ENCODE results near the gene ATP1B3.
"Not testable (repeated sequence)": the region's sequence is repeated elsewhere in the genome, so short reads cannot be mapped to it uniquely, and the experiment has no call there.

Gene ATP1B3

GRCh38 chr3:141909408-141909807 lies 33.0 kb downstream of the ATP1B3 start:
- no peak for DNase-seq

- not testable (repeated sequence) for DNase-seq
Observed at GRCh38 chr3:141909986-141910385, 33.5 kb downstream of the ATP1B3 start.

- DNase-seq = peak in 1 of 2 experiments; percentile 51
Observed at GRCh38 chr3:141913150-141913811, 36.8 kb downstream of the ATP1B3 start.

DNA sequence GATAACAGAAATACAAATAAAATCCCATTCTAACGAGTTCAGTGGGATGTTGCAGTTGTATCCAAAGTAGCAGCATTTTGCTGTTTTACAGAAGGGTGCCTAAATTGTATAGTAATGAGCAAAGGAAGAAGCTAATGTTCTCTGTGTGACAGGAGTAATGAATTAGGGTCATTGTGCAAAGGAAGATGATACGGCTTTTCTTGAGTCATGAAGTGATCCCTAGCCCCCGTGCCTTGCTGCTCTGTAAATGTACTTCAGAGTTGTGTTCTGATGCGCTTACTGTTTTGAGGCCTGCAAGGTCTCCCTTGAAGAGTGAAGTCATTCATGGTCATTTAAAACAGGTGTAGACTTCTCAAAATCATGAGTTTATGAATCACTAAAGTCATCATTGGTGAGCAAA lies 37.9 kb downstream of the ATP1B3 start:
- no peak for DNase-seq

- DNase-seq = no peak
Observed at GRCh38 chr3:141915016-141915415, 38.6 kb downstream of the ATP1B3 start.

DNA sequence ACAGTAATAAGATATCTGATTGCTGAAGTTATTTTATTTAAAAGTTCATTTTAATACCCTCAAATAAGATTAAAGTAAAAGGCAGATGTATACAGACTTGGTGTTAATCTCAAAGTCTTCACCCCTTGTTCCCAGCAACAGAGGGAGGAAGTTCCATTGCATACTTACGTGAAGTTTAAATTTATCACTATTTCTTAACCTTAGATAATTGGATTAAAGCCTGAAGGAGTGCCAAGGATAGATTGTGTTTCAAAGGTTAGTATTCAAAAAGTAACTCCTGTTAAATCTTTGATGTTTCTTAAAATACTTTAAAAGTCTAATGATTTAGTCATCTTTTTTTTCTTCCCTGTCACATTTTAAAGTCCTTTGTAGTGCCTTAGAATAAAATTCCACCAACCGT lies 39.3 kb downstream of the ATP1B3 start:
- no peak for DNase-seq

GRCh38 chr3:141920701-141921100 lies 44.3 kb downstream of the ATP1B3 start:
- DNase-seq = no peak

DNA sequence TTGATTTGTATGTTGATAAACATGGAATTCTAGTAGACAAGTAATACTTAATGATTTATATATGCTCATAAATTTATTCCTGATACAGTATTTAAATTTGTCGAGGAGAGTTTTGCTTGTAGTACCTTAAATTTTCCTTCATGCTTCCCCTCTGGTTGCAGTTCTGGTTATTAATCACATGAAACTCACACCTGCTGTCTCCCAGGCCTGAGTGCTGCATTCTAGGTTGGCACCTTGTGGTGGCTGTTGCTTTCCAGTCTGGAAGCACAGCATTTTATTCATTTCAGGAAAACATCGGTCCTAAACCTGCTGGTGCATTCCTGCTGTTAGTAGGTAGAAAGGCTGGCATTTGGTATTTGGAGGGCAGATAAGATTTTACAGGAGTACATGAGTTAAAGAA lies 44.9 kb downstream of the ATP1B3 start:
- DNase-seq = no peak

GRCh38 chr3:141925677-141926076 lies 49.2 kb downstream of the ATP1B3 start:
- not testable (repeated sequence) for DNase-seq

DNA sequence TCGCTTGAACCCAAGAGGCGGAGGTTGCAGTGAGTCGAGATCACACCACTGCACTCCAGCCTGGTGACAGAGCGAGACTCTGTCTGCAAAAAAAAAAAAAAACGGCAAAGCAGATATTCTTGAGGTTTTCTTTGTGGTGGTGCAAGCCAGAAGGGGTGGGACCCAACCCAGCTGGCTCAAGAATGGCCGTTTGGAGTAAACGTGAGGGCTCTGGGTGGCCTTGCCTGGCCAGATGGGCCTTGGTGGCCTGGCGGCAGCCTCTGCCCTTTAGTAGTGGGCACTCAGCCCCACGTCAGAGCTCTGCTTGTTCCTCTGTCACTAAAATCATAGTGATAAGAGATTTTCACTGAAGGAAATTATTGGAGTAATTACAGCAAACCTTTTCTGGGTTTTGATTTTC lies 50.5 kb downstream of the ATP1B3 start:
- no peak for DNase-seq

GRCh38 chr3:141928631-141929270 lies 52.3 kb downstream of the ATP1B3 start:
- no peak for DNase-seq

DNA sequence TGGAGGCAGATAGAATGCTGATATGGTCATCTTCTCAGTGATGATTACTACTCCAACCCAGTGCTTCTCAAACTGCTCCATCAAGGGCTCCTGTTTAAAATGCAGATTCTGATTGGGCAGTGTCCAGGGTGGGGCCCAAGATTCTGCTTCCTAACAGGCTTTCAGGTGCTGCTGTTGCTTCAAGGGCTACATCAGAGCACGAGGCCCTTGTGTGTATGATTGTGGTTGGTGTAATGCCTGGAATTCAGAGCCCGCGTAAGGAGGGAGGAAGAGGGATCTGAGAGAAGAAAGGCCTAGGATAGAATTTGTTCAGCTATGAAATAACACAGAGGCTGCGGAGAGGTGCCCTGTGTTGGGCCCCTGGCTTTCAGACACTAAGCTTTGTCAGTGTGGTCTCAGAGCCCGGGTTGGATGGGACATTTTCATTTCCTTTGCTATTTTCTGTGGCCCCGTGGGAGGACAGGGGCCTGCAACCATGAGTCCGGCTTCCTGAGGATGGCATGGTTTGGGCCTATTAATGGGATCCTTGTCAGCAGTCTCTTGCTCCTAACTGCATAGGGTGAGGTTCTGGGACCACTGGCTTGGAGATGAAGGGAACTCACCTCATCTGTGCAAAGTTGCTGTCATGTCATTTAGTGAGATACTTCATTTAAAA lies 53.0 kb downstream of the ATP1B3 start:
- no peak for DNase-seq

GRCh38 chr3:141930801-141931200 lies 54.4 kb downstream of the ATP1B3 start:
- DNase-seq = no peak

GRCh38 chr3:141933421-141934300 lies 57.2 kb downstream of the ATP1B3 start:
- DNase-seq = no peak

- DNase-seq = no peak
Observed at GRCh38 chr3:141934354-141934753, 57.9 kb downstream of the ATP1B3 start.

DNA sequence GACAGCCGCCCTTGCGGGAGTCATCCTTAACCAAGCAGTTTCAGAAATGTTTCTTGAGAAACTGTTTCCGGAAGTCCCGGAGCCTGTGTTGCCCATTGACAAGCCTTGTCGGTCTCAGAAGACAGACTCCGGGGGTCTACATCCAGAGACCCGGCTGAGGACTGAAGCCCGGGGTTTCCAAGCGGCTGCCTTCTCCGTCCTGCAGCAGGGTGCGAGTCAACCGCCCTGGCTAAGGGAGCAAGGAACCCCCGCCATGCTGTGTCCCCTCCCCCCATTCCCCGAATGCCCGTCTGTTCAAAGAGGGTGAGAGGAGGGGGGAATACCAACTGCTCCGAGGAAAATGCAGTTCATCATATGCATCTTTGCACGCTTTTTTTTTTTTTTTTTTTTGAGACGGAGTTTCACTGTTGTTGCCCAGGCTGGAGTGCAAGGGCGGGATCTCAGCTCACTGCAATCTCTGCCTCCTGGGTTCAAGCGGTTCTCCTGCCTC lies 61.6 kb downstream of the ATP1B3 start:
- DNase-seq = no peak

- DNase-seq = no peak
Observed at GRCh38 chr3:141939759-141940158, 63.3 kb downstream of the ATP1B3 start.

DNA sequence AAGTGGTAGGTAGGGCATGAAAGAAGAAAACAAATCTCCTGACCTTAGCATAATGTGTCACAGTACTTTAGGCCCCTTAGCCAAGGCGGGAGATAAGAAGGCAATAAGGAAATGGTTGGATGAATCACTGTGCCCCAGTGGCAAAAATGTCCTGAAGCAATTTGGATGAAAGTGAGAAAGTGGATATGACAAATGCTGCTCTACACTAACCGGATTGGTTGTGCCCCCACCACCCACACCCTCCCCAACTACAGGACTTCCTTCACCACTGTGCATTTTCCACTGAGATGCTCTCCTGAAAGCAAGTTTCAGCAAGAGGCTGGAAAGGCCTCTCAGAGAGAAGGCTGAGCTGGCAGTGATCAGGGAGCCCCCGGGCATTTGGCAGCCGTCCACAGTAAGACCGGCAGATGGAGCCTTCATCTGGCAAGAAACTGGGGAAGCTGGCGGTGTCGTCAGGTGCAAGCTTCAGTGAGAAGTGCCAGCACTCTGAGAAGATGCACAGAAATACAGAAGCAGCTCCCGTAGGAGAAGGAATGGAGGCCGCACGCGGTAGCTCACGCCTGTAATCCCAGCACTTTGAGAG lies 63.8 kb downstream of the ATP1B3 start:
- DNase-seq = no peak

DNA sequence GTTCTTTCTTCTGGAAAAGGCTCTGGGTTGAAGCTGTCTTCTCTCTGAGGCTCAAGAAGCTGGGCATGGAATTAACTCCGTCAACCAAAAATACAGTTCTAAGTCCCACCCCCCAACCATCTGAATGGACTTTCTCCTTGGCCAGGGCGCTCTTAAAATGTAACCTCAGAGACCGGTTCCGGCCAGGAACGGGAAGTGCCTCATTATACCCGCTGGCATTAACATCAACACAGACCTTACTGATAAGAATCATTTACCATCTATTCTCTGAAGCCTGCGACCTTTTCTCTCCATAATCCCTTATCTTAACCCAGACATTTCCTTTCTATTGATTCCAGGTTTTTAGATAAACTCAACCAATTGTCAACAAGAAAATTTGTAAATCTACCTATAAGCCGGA lies 64.7 kb downstream of the ATP1B3 start:
- DNase-seq = no peak

DNA sequence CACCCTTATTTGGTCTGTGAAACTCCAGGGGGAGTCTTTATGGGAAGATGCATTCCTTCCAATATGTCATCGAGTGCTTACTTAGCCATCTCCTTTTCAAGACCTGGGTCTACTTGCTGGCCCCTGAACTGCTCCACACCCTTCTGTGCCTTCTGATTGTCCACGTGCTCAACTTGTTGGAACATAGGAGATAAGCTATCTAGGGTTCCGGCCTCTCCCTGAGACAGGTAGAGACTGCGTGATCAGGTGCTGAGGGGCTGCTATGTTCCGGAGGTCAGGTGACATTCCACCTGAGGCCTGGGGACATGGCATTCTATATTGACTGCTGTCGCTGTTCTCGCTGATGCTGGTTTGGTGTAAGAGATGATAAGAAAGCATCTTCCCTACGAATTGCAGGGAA lies 65.6 kb downstream of the ATP1B3 start:
- no peak for DNase-seq

DNA sequence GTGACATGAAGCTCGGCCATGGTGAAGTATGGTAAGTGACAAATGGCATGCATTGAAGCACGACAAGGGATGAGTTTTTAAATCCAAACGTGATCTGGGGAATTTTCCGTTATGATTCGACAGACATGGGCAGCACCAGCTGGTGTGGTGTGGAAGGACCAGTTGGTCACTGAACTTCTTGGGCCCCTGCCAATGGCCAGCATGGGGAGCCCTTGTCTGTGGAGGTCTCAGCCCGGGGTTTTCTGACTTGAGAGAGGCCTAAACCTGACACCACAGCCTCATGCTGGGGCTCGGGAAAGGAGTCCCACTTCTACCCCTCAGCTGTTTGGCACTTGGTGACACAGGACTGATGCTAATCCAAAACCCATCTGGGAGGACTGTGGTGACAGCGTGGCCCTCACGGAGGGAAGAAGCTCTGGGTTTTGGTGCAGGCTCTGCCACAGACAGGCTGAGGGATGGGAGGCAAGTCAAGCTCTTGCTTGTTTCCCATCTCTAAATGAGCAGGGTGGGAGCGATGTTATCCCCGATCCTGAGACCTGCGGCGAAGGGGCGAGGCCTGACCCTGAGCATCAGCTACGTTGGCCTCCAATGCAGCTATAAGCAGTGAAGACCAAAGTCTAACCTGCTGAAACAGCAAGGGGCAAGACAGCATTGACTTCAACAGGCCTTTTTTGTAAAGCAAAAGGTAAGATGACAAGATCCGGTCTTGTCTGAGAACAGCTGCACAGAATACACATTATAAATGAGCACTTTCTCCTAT lies 69.5 kb downstream of the ATP1B3 start:
- DNase-seq = no peak

GRCh38 chr3:141949399-141949798 lies 73.0 kb downstream of the ATP1B3 start:
- DNase-seq = no peak

Data from stimulated activated CD4-positive, alpha-beta T cell treated with anti-CD3 and anti-CD28 coated beads, Interleukin-4, amount 100 ng/mL, for 4 hours (primary cell).